Measurements from ENCODE around the gene TFEB.
A peak's percentile ranks its signal among the peaks of the same experiment; 100 is the strongest.

Gene TFEB

DNA sequence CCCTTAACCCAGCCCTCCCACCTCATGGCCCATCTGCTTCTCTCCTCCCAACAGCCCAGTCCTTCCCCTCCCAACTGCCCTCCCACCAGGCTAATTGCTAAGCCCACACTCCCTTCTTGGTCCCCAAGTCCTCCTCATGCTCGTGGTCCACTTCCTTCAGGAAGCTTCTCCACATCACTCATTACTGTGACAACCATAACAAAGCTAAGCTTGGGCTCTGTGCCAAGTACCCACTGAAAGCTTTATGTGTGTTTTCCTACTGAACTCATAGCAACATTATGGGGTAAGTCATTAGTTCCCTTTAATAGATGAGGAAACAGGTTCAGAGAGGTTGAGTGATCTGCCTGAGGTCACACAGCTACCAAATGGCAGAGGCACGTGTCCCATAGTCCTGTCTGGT is 28.1 kb upstream of the TFEB start:
- DNase-seq, result peak; percentile 23

DNA sequence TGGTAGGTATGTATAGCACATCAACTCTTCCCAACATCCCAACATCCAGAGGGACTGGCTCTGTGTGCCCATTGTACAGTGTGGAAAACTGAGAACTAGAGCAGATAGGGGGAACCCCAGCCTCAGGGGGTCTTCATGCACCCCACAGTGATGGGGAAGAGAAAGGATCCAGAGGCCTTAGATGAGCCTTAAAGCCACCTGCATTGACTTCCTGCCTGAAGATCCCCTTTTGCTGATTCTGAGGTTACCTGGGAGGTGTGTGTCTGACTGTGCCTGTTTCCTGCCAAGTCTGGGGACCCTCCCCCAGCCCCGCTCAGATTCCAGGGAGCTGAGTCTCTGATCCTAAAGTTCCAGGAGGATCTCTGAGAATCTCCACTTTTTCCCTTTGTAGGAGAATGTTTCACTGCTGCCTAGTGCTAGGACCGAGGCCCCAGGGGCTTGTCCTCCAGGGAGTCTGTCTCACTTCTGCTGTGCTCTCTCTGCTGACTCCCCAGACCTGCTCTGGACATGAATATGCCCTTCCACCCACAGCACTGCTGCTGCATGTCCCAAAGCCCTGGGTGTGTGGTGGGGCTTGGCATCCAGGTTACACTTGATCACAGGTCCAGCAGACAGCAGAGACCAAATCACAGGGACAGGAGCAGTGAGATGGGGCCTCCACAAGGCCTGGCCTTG is 24.6 kb upstream of the TFEB start:
- no peak for DNase-seq

DNA sequence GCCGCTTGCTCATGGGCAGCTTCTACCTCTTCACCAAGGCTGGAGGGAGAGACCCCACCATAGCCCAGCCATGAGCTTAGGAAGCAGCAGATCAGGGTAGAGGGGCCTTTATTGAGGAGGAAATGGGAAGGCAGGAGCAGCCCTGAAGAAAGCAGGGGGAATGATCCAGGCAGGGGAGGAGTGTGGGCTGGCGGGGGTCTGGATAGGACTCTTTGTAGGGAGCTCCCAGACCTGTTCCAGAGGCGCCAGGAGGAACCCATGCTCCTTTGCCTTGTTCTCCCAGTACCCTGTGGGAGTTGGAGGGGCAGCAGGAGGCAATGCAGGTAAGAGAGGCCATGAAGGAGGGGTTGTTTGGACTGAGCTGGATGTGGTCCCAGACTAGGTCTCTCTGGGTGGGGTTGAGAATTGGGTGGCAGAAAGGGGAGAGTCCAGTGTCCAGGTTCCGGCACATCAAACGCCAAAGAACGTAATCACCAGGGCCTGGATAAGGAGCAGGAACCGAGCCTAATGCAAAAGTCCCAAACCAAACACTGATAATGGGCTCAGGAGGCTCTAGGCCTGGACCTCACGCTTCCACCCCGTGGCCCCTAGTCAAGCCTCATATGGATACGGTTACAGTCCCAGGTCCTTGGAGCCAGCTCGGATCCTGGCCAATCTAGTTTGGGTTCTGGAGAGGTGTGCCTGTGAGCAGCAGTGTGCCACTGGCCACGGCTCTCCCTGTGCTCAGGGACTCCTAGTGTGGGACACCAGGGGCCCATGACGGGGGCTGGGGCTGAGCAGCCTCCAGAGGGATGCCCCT is 23.9 kb upstream of the TFEB start:
- DNase-seq, result no peak

DNA sequence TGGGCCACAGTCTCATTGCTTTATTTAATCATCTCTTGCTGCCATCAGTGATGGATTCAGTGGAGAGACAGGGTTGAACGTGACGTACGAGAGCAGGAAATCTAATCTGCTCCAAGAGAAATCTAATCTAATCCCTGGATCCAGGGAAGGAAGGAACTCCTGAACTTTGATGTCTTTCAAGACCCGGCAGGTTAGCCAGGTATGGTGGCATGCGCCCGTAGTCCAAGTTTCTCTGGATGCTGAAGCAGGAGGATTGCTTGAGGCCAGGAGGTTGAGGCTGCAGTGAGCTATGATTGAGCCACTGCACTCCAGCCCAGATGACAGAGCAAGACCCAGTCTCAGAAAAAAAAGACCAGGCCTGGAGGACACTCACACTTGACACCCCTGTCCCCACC is 23.2 kb upstream of the TFEB start:
- no peak for DNase-seq

DNA sequence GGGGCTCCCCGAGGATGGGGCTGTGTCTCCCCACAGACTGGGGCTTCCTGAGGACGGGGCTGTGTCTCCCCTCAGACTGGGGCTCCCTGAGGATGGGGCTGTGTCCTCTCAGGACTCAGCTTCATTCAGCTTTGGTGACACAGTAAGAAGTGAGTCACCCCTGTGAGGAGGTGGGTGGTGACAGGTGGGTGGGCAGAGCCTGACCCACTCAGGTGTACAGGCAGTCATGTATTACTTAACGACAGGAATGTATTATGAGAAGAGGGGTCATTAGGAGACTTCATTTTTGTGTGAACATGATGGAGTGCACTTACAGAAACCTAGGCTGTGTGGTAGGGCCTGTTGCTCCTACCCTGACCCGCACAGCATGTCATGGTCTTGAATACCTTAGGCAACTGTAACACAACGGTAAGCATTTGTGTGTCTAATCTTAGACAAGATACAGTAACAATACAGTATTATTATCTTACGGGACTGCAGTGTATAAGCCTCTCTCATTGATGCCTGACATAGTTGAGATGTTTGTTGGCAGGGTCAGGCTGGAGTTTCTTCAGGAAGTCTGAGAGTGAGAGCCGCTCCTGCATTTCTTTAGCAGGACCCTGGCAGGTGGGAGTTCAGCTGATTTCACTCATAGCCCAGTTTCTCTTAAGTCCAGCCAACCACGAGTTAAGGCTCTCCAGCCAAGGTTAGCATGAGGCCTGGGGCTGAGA is 22.7 kb upstream of the TFEB start:
- DNase-seq, result no peak

DNA sequence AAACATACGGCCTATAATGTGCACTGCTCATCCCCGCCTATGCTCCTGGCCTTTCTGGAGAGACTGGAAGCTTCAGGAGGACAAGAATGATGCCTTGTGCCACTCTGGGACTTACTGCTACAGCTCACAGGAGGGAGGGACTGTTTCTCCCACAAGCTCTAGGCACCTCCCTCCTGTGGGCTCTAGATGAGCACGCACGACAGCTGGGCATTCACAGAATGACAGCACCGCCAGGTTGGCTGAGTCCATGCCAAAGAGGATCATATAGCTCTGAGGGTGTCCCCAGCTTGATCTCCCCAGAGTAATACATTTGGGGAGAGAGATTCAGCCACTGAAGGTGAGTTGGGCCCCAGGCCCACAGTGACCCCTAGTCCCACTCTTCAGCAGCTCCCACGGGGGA is 21.9 kb upstream of the TFEB start:
- no peak for DNase-seq

DNA sequence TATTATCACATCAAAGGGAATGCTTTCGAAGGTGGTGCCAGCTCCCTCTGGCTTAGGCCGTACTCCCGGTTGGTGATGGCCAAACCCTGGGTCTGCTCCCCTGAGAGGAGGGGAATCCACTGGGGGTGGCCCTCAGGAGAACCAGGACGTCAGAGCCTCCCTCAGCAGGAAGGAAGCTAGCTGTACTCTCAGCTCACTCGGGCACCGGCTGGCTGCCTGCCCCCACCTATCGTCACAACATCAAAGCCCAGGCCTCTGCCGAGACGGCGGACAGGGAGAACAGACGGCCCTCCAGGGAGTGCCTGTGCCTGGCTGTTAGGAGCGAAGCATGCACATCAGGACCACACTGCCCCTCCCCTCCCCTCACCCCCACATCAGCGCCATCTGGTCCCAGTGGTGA is 20.9 kb upstream of the TFEB start:
- DNase-seq, result no peak

DNA sequence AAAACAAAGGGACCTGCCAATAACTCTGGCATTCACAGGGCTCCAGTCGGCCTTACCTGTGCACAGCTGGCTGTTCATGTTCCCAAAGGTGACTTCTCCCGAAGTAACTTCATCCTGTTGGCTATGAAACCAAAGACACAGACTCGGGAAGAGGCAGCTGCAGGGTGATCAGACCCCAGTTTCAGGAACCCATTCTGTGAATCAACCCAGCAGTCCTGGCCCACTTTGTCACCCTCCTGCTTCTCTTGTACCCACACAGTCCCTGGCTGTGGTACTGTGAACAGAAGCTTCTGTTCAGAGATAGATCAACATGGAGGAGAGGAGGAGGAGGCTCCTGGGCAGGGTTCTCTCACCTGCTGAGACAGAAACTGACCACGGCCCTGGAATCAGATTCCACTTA is 20.5 kb upstream of the TFEB start:
- DNase-seq, result no peak

DNA sequence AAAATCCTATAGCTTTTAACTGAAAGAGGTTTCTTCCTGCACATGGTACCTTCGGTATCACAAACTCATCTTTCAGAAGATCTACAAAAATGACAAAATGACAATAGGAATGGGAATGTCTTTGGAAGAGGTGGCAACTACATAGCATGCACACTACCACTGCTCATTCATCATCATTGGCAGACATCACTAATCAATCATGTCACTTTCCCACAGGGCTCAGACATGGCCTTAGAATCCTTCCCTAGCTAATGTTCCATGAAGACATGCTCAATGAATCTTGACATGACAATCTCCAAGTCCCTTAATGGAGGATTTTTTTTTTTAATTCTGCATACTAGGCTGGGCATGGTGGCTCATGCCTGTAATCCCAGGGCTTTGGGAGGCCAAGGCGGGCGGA is 15.0 kb upstream of the TFEB start:
- DNase-seq, result no peak

DNA sequence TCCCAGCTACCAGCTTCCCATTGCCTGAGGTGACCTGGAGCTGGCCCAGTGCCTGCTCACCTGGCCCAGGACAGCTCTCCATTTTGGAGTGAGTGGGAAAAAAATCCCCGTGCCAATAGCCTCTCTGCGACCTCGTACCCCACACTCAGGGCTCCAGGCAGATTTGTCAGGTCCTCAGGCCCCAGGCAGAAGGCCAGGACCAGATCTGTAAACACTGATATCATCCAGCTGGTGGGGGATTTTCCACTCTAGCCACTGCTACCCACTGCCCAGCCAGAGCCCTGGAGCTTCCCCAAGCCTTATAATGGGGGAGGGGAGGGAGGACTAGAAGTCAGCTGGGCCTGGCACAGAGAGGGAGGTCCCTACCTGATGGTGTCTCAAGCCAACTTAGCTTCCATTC is 13.1 kb upstream of the TFEB start:
- DNase-seq, result no peak

DNA sequence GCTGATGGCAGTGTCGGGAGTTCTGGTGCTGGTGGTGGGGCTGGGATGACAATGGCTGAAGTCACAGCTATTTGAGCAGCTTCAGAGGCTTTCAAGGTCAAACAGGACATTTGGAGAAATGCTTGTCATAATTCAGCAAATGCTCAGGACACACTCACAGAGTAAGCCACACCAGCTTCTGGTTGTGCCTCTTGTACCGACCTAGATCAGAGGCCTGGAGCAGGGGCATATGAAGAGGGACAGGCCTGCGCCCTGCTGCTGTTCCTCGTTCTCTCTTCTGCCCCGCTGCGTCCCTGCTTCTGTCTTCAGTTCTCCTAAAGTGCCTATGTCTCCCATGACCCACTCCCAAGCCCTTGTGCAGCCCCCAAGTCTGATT is 12.7 kb upstream of the TFEB start:
- no peak for DNase-seq

DNA sequence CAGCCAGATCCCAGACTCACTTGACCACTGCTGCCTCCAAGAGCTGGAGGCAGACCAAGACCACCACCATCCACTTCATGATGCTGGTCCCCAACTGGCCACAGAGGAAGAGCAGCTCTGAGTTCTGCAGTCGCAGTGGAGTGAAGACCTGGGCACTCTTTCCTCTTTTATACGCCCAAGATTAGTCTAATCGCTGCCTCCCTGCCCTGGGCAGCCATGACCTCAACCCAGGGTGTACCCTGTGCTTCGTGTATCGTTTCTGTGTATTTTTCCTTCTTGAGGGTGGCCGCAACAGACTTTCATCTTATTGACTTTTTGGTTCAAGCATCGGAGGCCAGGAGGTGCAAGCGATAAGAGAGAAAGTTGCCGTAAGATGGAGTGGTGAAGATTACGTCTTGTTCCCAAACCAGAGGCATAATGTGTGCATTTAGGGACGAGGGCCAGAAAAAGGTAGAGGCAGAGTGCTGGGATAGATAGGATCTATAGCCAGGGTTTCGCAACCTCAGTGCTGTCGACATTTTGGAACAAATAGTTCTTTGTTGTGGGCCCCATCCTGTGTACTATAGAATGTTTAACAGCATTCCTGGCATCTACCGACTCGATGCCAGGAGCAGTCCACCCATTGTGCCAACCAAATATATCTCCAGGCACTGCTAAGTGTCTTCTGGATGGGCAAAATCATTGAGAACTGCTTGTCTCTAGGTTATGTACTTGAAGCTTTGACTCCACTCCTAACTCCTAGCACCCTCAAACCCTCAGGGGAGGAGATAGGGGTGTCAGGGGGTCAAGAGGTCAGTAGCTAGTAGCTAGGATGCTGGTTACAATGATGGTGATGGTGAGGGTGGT is 12.1 kb upstream of the TFEB start, which contains the start of gene PGC:
TSS of gene PGC (minus strand) at position 142 of the 846 bp plus-strand sequence. CDS start at position 79, 63 bp downstream.
- DNase-seq, result no peak

DNA sequence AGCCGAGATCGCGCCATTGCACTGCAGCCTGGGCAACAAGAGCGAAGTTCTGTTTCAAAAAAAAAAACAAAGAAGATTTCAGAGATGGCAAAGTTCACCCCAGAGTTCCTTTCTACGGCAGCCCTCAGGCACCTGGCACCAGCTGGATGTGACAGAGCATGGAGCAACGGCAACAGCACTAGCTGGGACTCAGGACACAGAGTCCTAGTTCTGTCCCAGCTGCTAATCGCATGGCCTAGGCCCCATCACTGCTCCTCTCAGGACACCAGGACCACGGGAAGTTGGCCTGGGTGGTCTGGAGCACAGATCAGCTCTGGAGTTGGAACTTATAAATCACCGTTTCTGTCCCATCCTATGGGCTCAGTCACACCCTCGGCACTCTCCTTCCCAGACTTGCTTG is 10.7 kb upstream of the TFEB start:
- no peak for DNase-seq

DNA sequence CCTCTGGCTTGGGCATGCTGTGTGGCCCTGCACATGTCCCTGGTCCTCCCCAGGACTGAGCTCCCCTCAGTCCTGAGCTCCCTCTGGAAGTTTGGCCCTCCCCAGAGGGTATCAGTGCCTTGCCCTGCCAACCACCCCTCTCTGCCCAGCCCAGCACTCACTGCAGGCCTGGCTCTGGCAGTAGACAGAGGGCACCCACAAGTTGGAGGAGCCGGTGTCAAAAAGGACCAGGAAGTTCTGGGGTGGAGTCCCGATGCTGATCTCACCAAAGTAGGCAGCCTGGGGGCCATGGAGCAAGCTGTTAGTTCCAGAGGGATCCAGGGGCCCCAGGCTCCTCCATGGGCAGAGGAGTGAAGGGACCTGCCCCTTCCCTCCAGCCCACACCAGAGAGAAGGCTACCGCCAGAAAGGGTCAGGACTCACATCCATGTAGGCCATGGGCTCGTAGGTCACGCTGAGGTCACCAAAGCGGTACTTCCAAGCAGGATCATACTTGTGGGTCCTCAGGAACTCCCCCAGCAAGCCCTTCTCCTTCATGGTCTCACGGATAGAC is 8.9 kb upstream of the TFEB start:
- no peak for DNase-seq

DNA sequence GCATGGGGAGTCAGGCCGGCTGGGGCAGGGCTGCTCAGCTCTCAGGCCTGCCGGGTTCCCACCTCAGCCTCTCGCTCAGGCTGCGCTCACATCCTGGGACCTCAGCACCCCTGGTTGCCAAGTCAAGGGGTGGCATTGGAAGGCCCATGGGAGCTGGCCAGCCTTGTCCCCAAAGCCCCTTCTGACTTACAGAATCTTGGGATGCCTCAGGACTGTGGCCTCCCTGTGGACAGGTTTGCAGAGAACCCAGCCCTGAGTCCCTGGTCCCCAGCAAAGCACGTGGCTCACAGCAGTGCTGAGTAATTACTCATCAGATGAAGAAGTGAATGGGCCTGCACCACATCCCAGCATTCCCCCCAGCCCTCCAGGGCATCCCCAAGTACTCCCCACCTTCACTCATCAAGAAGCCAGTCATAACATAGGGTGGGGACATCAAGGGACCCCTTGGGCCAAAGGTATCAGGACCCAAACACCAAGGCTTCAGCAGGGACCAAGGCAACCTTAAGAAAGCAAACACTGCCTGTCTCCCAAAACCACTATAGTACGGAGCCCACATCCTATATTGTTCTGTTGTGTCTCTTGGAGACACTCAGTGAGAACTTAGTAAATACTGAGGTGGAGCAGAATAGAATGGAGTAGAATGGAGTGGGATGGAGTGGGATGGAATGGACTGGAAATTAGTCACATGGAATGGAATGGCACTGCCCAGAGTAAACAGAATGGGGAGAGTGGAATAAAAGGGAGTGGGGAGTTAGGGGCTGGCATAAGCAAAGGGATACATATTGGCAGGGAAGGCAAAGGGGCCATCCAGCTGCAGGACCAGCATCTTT is 8.2 kb upstream of the TFEB start:
- no peak for DNase-seq

DNA sequence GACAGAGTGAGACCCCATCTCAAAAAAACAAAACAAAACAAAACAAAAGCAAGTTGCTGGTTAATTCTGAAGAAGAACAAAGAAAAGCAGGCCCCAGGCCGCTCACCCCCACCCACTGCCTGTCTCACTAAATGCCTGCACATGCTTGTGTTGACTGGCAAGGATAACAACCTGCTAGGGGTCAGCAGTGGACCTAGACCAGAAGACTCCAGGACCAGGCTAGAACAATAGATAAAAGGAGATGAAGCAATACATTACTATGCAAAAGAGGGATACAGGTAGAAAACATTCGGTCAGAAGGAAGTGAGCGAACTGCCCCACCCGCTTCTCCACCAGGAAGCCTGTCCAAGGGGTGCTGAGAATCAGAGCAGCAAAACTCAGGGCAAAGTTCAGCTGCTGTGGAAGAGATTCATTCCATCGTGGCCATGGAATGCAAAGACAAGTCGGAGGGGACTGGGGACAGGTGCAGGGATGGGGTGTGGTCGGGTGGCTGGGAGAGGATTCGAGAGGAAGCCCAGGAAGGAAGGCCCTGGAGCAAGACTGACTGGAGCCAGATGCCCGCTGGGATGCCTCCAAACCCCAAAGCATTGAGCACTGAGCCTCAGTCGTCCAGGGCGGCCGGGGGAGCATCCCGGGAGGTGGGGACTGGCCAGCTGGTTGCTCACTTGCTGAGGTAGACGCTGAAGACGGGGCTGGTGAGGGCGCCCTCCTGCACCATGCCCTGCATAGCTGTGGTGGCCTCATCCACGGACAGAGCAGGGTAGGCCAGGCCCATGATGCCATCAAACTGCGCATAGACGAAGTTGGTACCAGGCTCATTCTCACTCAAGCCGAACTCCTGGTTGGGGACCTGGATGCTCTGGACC is 6.5 kb upstream of the TFEB start:
- no peak for DNase-seq

DNA sequence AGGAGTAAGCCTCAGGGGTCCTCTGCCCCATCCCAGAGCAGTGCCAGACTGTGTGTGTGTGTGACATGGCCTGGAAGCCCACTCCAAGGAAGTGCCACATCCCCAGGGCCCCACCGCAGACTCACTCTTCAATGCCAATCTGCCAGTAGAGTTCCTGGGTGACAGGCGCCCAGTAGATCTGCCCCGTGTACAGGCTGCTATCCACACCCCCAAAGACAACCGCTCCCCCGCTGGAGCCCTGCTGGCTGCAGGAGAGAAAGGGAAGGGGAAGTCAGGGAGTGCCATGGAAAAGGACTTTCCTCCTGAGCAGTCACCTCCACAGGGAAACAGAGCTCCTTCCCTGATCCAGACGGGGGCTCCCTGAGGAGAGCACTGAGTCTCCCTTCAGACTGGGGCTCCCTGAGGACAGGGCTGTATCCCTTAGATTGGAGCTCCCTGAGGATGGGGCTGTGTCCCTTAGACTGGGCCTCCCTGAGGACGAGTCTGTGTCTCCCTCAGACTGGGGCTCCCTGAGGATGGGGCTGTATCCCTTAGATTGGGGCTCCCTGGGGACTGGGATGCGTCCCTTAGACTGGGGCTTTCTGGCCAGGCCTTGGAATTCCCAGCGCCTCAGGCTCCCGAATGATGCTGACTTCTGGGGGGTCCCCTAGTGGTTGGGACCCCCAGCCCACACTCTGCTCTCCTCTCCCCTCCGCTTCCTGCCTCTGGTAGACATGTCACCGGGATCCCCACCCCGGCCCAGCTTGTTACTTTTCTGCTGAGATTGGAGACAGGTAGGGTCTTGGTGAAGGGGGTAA is 5.2 kb upstream of the TFEB start:
- no peak for DNase-seq

DNA sequence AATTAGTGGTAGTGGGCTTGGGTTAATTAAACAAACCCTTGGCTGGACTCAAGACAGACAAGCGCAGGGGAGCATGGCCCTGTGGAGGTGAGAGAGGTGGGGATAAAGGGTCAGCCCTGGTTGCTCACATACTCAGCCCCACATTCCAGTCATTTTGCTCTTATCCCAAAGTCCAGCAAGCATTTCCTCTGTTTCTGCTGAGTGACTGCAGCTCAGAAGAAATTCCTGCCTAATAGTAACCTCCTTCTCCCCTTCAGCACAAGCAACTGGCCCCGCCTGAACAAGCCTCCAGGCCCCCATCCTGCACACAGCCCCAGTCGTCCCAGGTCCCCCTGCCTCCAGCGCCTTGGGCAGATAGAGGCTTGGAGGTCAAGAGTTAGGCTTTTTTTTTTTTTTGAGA is 3.6 kb upstream of the TFEB start:
- no peak for DNase-seq

DNA sequence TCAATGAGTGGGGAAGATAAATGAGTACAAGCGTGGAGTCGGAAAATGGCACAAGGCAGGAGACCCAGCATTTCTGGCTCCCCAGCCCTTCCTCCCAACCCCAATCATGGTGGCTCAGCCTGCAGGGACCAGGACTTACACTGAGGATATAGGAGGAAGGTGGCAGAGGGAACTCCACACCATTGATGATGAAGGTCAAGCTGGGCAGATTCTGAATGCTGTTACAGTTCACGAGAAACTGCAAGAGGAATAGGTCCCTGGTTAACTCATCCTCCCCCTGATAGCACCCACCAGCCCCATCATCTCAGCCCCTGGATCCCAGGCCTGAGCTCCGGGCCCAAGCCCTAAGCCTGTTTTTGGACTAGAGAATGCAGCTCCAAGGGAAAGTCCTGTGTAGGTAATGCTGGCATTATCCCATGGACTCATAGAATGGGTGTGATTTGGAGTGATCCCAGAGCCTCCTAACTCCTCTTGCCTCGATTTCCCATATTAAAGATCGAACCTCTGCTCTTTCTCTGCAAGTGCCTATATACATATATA is 2.3 kb upstream of the TFEB start:
- no peak for DNase-seq

Measured in suppressor macrophage treated with lipopolysaccharide for 4 hours (primary cell).